HG03196 (cell line): ENCODE results near the gene SLX1A.
A peak's percentile ranks its signal among the peaks of the same experiment; 100 is the strongest.
"Not testable (repeated sequence)": the region's sequence is repeated elsewhere in the genome, so short reads cannot be mapped to it uniquely, and the experiment has no call there.

Experiments used
- ATAC-seq: cut with Tn5 transposase; IDR thresholded peaks from one replicate; pipeline ENCODE4 v1.9.1; 2021; ENCODE audit not compliant: unreplicated experiment

Gene SLX1A

GRCh38 chr16:30193615-30194014 lies at the start of gene SLX1A, which contains the start of gene BOLA2B:
Gene SLX1A, plus strand, starts transcription at chr16:30193875. Its CDS starts 210 bp downstream, at chr16:30194085.
Gene BOLA2B, minus strand, starts transcription at chr16:30193666. Its CDS starts 71 bp downstream, at chr16:30193595.
- peak; percentile 84 for ATAC-seq

DNA sequence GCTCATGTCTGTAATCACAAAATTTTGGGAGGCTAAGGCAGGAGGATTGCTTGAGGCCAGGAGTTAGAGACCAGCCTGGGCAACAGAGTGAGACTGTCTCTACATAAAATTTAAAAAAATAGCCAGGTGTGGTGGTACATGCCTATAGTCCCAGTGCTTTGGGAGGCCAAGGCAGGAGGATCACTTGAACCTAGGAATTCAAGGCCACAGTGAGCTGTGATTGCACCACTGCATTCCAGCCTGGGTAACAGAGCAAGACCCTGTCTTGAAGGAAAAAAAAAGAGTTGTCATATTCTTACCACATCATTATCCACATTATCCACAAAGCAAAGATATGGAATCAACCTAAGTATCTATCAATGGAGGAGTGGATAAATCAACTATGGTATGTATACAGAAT lies 49.7 kb upstream of the SLX1A start:
- ATAC-seq, result no peak

DNA sequence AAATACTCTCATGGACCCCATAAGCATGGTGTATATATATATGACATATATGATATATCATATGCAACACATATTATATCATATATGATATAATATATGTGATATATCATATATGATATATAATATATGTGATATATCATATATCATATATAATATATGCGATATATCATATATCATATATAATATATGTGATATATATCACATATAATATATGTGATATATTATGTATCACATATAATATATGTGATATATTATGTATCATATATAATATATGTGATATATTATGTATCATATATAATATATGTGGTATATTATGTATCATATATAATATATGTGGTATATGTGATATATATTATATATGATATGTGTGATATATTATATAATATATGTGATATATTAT lies 48.8 kb upstream of the SLX1A start:
- ATAC-seq, result no peak

DNA sequence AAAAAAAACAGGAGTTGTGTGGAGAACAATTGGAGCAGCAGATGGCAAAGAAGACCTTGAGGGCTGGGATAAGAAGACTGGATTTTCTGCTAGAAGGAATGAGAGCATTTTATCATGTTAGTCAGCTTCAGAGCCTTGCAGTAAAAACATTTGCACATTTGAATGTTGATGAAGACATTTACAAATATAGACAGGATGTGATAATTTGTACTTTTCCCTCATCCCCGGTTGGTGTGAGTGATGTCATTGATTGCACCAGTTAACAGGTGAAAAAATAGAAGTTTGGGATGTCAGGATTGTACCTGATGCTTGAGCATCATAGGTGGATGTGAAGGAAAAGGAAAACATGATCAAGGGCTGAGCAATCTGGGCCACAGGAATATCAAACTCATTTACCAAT lies 48.0 kb upstream of the SLX1A start:
- no peak for ATAC-seq

DNA sequence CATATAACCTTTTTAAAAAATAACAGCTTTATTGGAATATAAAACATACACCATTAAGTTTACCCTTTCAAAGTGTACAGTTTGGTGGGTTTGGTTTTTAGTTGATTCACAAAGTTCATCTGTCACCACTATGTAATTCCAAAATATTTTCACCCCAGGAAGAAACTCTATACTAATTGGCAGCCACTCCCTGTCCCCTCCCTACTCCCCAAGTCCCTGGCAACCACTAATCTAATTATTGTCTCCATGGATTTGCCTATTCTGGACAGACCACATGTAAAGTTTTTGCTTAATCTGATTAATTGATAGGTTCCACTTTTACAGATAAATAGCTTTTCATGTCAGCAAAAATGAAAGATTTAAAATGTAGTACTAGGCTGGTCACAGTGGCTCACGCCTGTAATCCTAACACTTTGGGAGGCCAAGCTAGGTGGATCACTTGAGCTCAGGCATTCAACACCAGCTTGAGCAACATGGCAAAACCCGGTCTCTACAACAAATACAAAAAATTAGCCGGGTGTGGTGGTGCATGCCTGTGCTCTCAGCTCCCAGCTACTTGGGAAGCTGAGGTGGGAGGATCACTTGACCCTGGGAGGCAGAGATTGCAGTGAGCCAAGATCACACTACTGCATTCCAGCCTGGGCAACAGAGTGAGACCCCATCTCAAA lies 45.7 kb upstream of the SLX1A start:
- no peak for ATAC-seq

- no peak for ATAC-seq
These were observed 44.3 kb upstream of the SLX1A start for GRCh38 chr16:30149250-30149930.

- no peak for ATAC-seq
These were observed 42.6 kb upstream of the SLX1A start for GRCh38 chr16:30151091-30151490.

- ATAC-seq, result no peak
These were observed 41.2 kb upstream of the SLX1A start for GRCh38 chr16:30152517-30152916.

DNA sequence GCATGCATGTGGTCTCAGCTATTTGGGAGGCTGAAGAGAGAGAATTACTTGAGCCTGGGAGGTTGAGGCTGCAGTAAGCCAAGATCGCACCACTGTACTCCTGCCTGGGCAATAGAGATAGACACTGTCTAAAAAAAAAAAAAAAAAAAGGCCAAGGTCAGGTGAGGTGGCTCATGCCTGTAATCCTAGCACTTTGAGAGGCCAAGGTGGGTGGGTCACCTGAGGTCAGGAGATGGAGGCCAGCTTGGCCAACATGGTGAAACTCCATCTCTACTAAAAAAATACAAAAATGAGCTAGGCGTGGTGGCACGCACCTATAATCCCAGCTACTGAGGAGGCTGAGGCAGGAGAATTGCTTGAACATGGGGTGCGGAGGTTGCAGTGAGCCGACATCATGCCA lies 38.5 kb upstream of the SLX1A start:
- ATAC-seq, result no peak

- no peak for ATAC-seq
These were observed 36.5 kb upstream of the SLX1A start for GRCh38 chr16:30157214-30157613.

- ATAC-seq, result no peak
These were observed 30.1 kb upstream of the SLX1A start for GRCh38 chr16:30163538-30163937.

GRCh38 chr16:30166202-30166902 lies 27.3 kb upstream of the SLX1A start:
- ATAC-seq, result no peak

DNA sequence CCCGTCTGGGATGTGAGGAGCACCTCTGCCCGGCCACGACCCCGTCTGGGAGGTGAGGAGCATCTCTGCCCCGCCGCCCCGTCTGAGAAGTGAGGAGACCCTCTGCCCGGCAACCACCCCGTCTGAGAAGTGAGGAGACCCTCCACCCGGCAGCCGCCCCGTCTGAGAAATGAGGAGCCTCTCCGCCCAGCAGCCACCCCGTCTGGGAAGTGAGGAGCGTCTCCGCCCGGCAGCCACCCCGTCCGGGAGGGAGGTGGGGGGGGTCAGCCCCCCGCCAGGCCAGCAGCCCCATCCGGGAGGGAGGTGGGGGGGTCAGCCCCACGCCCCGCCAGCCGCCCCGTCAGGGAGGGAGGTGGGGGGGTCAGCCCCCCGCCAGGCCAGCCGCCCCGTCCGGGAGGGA lies 24.9 kb upstream of the SLX1A start:
- ATAC-seq, result not testable (repeated sequence)

- not testable (repeated sequence) for ATAC-seq
These were observed 24.3 kb upstream of the SLX1A start for GRCh38 chr16:30169416-30169815.

DNA sequence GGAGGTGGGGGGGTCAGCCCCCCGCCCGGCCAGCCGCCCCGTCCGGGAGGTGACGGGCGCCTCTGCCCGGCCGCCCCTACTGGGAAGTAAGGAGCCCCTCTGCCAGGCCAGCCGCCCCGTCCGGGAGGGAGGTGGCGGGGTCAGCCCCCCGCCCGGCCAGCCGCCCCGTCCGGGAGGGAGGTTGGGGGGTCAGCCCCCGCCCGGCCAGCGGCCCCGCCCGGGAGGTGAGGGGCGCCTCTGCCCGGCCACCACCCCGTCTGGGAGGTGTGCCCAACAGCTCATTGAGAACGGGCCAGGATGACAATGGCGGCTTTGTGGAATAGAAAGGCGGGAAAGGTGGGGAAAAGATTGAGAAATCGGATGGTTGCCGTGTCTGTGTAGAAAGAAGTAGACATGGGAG lies 23.5 kb upstream of the SLX1A start:
- not testable (repeated sequence) for ATAC-seq

- ATAC-seq, result no peak
These were observed 20.6 kb upstream of the SLX1A start for GRCh38 chr16:30173054-30173453.

DNA sequence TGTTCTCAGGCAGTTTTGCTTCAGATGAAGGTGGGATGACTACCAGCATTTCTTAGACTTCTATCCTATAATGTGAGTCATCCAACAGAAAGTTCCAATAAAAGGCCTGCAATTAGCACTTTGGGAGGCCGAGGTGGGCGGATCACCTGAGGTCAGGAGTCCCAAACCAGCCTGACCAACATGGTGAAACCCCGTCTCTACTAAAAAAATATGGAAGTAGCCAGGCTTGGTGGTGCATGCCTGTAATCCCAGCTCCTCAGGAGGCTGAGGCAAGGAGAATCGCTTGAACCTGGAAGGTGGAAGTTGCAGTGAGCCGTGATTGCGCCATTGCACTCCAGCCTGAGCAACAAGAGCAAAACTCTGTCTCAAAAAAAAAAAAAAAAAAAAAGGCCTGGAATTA lies 16.8 kb upstream of the SLX1A start:
- ATAC-seq, result not testable (repeated sequence)

- ATAC-seq, result no peak
These were observed 14.5 kb upstream of the SLX1A start for GRCh38 chr16:30179195-30179594.

- ATAC-seq, result no peak
These were observed 13.7 kb upstream of the SLX1A start for GRCh38 chr16:30179931-30180330.

- ATAC-seq, result no peak
These were observed 12.9 kb upstream of the SLX1A start for GRCh38 chr16:30180741-30181140.

DNA sequence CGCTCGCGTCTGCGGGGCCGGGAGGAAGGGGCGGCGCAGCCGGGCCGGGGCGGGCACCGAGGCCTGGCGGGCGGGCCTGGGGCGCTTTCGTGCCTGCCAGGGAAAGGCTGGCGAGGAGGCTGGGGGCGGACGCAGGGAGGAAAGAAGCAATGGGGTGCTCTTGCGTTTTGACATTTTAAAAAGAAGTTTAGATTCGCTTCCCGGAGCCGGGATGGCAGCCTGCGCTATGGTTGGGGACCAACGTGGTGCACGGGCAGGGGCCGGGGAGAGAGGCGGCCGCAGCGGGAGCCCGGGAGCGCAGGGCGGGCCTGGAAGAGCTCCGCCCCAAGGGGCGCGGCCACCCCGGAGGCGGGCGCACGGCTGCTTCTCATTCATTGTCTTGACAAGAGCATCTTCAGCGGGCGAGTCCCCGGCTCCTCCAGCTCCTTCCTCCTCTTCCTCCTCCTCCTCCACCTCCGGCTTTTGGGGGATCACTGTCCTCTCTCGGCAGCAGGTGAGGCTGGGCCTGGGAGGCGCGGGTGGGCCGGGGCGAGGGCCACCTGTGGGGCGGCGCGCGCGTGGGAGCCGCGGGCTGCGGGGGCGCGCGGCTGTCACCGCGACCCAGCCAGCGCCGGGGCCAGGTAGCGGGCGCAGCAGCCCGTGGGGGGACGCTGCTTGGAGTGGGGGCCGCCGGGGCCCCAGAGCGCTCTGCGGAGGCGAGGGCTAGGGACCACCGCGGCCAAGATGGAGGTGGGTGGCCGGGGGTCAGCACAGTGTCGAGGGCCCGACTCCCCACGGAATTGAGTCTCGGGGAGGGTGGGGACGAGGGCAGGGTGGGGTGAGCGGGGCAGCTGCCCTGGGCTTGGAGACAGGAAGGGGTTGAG lies 10.2 kb upstream of the SLX1A start, which contains the start of gene CORO1A:
Gene CORO1A (plus strand): TSS at position 370 of the 863 bp plus-strand sequence. CDS start 1,608 bp downstream, outside the sequence.
- peak; percentile 38 for ATAC-seq
